Measurements from ENCODE around the gene DDTL.
"Not testable (repeated sequence)": the region's sequence is repeated elsewhere in the genome, so short reads cannot be mapped to it uniquely, and the experiment has no call there.

DDTL gene

GRCh38 chr22:23970816-23971486 lies 4.3 kb downstream of the DDTL start:
- DNase-seq = no peak

GRCh38 chr22:23971927-23972326 lies 5.2 kb downstream of the DDTL start:
- DNase-seq = not testable (repeated sequence)

- DNase-seq = not testable (repeated sequence)
These were observed 7.7 kb downstream of the DDTL start, which contains the start of gene DDT for GRCh38 chr22:23974345-23974744. Gene DDT (minus strand): TSS chr22:23974441. CDS start chr22:23974414, 27 bp downstream.

- DNase-seq = not testable (repeated sequence)
These were observed 8.2 kb downstream of the DDTL start for GRCh38 chr22:23974836-23975352.

GRCh38 chr22:23977304-23977703 lies 10.6 kb downstream of the DDTL start:
- not testable (repeated sequence) for DNase-seq

GRCh38 chr22:23979557-23980240 lies 13.0 kb downstream of the DDTL start, which contains the start of gene GSTT2:
Gene GSTT2 (plus strand): TSS chr22:23980134.
- DNase-seq = not testable (repeated sequence)

GRCh38 chr22:23980567-23980966 lies 13.9 kb downstream of the DDTL start:
- DNase-seq = not testable (repeated sequence)

- DNase-seq = no peak
These were observed 17.7 kb downstream of the DDTL start for GRCh38 chr22:23984430-23984829.

GRCh38 chr22:23986089-23986488 lies 19.4 kb downstream of the DDTL start:
- not testable (repeated sequence) for DNase-seq

GRCh38 chr22:23986538-23987178 lies 20.0 kb downstream of the DDTL start:
- not testable (repeated sequence) for DNase-seq

GRCh38 chr22:23989583-23990244 lies 23.0 kb downstream of the DDTL start:
- DNase-seq = not testable (repeated sequence)

- DNase-seq = not testable (repeated sequence)
These were observed 26.4 kb downstream of the DDTL start for GRCh38 chr22:23993080-23993479.

- not testable (repeated sequence) for DNase-seq
These were observed 27.0 kb downstream of the DDTL start for GRCh38 chr22:23993581-23994177.

- no peak for DNase-seq
These were observed 30.4 kb downstream of the DDTL start for GRCh38 chr22:23997092-23997491.

- DNase-seq = not testable (repeated sequence)
These were observed 33.1 kb downstream of the DDTL start for GRCh38 chr22:23999779-24000178.

GRCh38 chr22:24001314-24001713 lies 34.6 kb downstream of the DDTL start:
- DNase-seq = no peak

GRCh38 chr22:24002272-24002671 lies 35.6 kb downstream of the DDTL start:
- no peak for DNase-seq

GRCh38 chr22:24002851-24003250 lies 36.2 kb downstream of the DDTL start:
- no peak for DNase-seq

GRCh38 chr22:24003887-24004286 lies 37.2 kb downstream of the DDTL start:
- DNase-seq = no peak

GRCh38 chr22:24005201-24005600 lies 38.5 kb downstream of the DDTL start, which contains the start of gene GSTT4:
Gene GSTT4 (minus strand): TSS chr22:24005453. CDS start chr22:24005356, 97 bp downstream.
- DNase-seq = no peak

- DNase-seq = no peak
These were observed 39.7 kb downstream of the DDTL start for GRCh38 chr22:24006207-24006913.

GRCh38 chr22:24006914-24007214 lies 40.2 kb downstream of the DDTL start:
- DNase-seq = no peak
